Tibial nerve (tissue), 4 donors: ENCODE data around the gene NEB. TPM values are rescaled to one million over a fixed set of nuclear protein-coding genes. Genes with fewer than 3 reads are reported as not detected.
"Not testable (repeated sequence)": the region's sequence is repeated elsewhere in the genome, so short reads cannot be mapped to it uniquely, and the experiment has no call there.

Source experiments
- DNase-seq, 2 donors: peaks; one replicate each; pipeline ENCODE4 v3.0.0-alpha.2; 2019; ENCODE audit warnings: low spot score in 2 of 2
- H3K27ac ChIP-seq, 4 donors: fragments of 200-600 bp; sonication (generic) in 3 of 4; one replicate each; pipeline ENCODE4 v1.5.1; 2017 to 2019; ENCODE audit warnings: mild to moderate bottlenecking in 1 of 4
- H3K27me3 ChIP-seq, 2 donors: fragments of 200-600 bp; sonication (generic) in 1 of 2; one replicate each; pipeline versions ENCODE4 v1.5.1 to v1.6.0; 2017 to 2019
- H3K36me3 ChIP-seq, 3 donors: fragments of 200-600 bp; sonication (generic); one replicate each; pipeline ENCODE4 v1.5.1; 2018 to 2019
- H3K4me1 ChIP-seq, 4 donors: fragments of 200-600 bp; sonication (generic) in 3 of 4; one replicate each; pipeline ENCODE4 v1.5.1; 2017 to 2019
- H3K4me3 ChIP-seq, 4 donors: fragments of 200-600 bp; sonication (generic) in 3 of 4; one replicate each; pipeline ENCODE4 v1.5.1; 2017 to 2019; ENCODE audit warnings: mild to moderate bottlenecking in 1 of 4, moderate library complexity in 1 of 4
- H3K9me3 ChIP-seq, 4 donors: fragments of 200-600 bp; sonication (generic) in 3 of 4; one replicate each; pipeline ENCODE4 v1.5.1; 2017 to 2019
- EP300 ChIP-seq, 2 donors: sonication (generic); formaldehyde crosslinking; IDR thresholded peaks; one replicate each; pipeline ENCODE4 v1.6.1; 2017; ENCODE audit warnings: antibody characterized with exemption in 2 of 2, mild to moderate bottlenecking in 1 of 2
- POLR2A ChIP-seq, 2 donors: fragments of 450-650 bp; IDR thresholded peaks; one replicate each; pipeline ENCODE4 v1.6.1; 2017; ENCODE audit warnings: antibody characterized with exemption in 2 of 2, mild to moderate bottlenecking in 2 of 2, moderate library complexity in 2 of 2
- WGBS, 2 donors: methylation state at CpG; one replicate each; pipeline ENCODE4 v1.1.5; 2018; 5-methylcytosine and 5-hydroxymethylcytosine counted together
- total RNA-seq, 4 donors: library from RNA; depleted of rRNA; stranded (reverse); fragments of >200 nt; gene quantifications; one replicate each; pipeline ENCODE4 v1.1.0, GENCODE V29; 2016
- TF ChIP-seq, protein P1 (sequence below), 5 experiments: fragments of 200-600 bp in 3 of 5; fragments of 450-650 bp in 2 of 5; sonication (generic) in 3 of 5; IDR thresholded peaks; one replicate each; pipeline ENCODE4 v1.5.1; 2016 to 2019; ENCODE audit warnings: antibody characterized with exemption in 5 of 5, mild to moderate bottlenecking in 3 of 5, moderate library complexity in 2 of 5

NEB gene
- total RNA-seq, 4 donors from 2014 or later, result 1.2 to 2.2 (median 1.5) TPM

DNA sequence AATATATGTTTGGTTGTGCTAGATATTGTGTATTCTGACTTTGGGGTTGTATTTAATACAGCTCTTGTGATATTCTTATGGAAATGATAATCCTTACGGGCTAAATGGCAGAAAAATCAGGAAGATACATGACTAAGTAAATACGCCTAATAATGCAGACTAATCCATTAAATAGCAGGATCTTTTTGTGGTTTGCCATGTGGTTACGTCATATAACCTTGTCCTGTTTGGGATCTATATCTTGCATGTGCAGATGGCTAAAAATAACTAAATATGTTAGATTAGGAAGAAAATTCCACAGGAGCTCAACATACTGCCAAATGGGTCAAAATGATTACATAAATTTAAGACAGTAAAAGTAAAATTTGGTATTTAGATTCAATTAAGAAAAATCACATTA, 83.0 kb downstream of the NEB start:
- 92 to 98% methylated on average over 3 of the region's 3 CpGs for WGBS, 2 donors
- H3K27ac ChIP-seq, result no peak overlapping the region
- no peaks in the 10 kb centered on the region for H3K4me1 ChIP-seq
- no peaks in the 10 kb centered on the region for H3K27me3 ChIP-seq
- no peak overlapping the region for H3K4me3 ChIP-seq
- H3K36me3 ChIP-seq, result no peaks in the 10 kb centered on the region
- TF ChIP-seq EP300 (IDR thresholded peaks at IDR 0.05), result no peak
- no peak for TF ChIP-seq POLR2A (IDR thresholded peaks at IDR 0.05)
- TF ChIP-seq, protein P1, sequence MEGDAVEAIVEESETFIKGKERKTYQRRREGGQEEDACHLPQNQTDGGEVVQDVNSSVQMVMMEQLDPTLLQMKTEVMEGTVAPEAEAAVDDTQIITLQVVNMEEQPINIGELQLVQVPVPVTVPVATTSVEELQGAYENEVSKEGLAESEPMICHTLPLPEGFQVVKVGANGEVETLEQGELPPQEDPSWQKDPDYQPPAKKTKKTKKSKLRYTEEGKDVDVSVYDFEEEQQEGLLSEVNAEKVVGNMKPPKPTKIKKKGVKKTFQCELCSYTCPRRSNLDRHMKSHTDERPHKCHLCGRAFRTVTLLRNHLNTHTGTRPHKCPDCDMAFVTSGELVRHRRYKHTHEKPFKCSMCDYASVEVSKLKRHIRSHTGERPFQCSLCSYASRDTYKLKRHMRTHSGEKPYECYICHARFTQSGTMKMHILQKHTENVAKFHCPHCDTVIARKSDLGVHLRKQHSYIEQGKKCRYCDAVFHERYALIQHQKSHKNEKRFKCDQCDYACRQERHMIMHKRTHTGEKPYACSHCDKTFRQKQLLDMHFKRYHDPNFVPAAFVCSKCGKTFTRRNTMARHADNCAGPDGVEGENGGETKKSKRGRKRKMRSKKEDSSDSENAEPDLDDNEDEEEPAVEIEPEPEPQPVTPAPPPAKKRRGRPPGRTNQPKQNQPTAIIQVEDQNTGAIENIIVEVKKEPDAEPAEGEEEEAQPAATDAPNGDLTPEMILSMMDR (IDR thresholded peaks at IDR 0.05), result no peak
- no peak for DNase-seq
- H3K9me3 ChIP-seq, result peaks cover 0 to 10% (median 0%) of the 10 kb centered on the region in 4 donors

DNA sequence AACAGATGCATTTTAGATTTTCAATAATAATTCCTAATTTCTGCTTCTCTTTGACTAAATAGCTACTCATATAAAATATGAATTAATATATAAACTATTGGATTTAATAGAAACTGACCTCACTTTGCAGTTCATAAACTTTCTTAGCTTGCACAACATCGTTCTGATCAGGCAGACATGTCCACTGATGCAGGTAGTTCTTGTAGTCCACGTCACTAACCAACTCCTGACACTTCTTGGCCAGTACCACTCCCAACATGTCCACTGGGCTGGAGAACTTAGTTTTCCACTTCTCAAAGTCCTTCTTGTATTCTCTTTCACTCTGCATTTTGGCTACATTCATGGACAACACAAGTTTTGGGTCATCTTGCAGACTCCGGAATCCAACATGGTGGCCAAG, 83.8 kb downstream of the NEB start:
- no peaks in the 10 kb centered on the region for H3K27me3 ChIP-seq
- H3K4me3 ChIP-seq, result no peak overlapping the region
- WGBS, 2 donors, result 93 to 96% methylated on average over 3 of the region's 3 CpGs
- no peak overlapping the region for H3K27ac ChIP-seq
- H3K4me1 ChIP-seq, result no peaks in the 10 kb centered on the region
- DNase-seq, result no peak
- peaks cover 0 to 10% (median 0%) of the 10 kb centered on the region in 4 donors for H3K9me3 ChIP-seq
- TF ChIP-seq POLR2A (IDR thresholded peaks at IDR 0.05) (no peak), EP300 (IDR thresholded peaks at IDR 0.05) (no peak)
- TF ChIP-seq, protein P1 (IDR thresholded peaks at IDR 0.05), result no peak
- no peaks in the 10 kb centered on the region for H3K36me3 ChIP-seq

DNA sequence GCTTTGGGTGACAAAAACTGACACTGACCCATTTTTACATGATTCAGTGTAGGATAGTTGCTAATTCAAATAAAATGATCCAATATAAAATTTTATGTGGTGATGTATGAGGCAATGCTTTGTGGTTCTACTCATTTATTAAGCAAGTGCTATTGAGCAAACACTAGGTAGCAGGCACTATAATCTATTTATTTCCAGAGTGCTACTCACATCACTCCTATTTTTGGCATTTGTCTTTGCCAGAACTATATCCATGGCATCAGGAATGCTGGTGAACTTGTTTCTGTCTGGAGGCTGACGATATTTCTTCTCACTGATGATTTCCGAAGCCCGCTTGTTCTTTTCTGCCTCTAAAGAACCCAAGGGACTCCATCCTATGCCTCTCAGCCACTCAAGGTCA, 84.3 kb downstream of the NEB start:
- Histone ChIP-seq H3K27me3 (no peaks in the 10 kb centered on the region), H3K9me3 (peaks cover 0 to 10% (median 0%) of the 10 kb centered on the region in 4 donors), H3K4me3 (no peak overlapping the region), H3K27ac (no peak overlapping the region), H3K36me3 (no peaks in the 10 kb centered on the region), H3K4me1 (no peaks in the 10 kb centered on the region)
- WGBS, 2 donors, result 90 to 98% methylated on average over 3 of the region's 3 CpGs
- no peak for DNase-seq
- TF ChIP-seq POLR2A (IDR thresholded peaks at IDR 0.05), result no peak
- no peak for TF ChIP-seq EP300 (IDR thresholded peaks at IDR 0.05)
- TF ChIP-seq, protein P1 (IDR thresholded peaks at IDR 0.05), result no peak

DNA sequence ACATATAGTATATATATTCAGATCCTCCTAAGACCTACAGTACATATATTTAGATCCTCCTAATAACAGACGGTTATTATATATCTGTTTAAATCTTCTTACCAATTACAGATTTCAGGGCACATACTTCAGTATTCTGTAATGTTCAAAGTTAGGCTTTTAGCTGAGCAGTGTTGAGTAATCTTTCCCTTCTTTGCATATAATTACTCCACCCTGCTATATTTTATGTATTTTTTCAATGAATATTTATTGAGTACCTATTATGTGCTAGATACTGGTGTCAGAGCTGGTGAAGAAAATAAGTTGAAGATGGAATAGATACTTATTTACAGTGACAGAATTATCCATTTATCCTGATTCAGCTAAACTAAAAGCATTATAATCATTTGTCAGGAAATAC, 84.9 kb downstream of the NEB start:
- whole genome bisulfite sequencing, 2 donors, result 86 to 89% methylated on average over 1 of the region's 1 CpG
- Histone ChIP-seq H3K9me3 (peaks cover 0 to 10% (median 0%) of the 10 kb centered on the region in 4 donors), H3K27me3 (no peaks in the 10 kb centered on the region), H3K4me1 (no peaks in the 10 kb centered on the region), H3K27ac (no peak overlapping the region), H3K36me3 (no peaks in the 10 kb centered on the region), H3K4me3 (no peak overlapping the region)
- DNase-seq, result no peak
- TF ChIP-seq, protein P1 (IDR thresholded peaks at IDR 0.05), result no peak
- TF ChIP-seq POLR2A (IDR thresholded peaks at IDR 0.05), result no peak
- no peak for TF ChIP-seq EP300 (IDR thresholded peaks at IDR 0.05)

DNA sequence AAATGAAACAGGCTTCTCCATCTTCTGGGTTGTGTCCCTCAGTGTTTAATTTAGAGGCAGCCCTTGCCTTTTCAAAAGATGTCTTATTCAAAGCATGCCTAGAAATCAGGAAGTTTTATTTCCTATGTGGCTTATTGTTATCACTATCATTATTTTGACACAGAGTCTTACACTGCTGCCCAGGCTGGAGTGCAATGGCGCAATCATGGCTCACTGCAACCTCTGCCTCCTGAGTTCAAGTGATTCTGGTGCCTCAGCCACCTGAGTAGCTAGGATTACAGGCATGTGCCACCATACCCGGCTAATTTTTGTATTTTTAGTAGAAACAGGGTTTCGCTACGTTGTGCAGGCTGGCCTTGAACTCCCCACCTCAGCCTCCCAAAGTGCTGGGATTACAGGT, 87.8 kb downstream of the NEB start:
- not testable (repeated sequence) for H3K36me3 ChIP-seq, H3K27ac ChIP-seq, H3K4me1 ChIP-seq, H3K4me3 ChIP-seq, H3K27me3 ChIP-seq, H3K9me3 ChIP-seq, DNase-seq
- WGBS, 2 donors, result 91 to 95% methylated on average over 4 of the region's 4 CpGs

DNA sequence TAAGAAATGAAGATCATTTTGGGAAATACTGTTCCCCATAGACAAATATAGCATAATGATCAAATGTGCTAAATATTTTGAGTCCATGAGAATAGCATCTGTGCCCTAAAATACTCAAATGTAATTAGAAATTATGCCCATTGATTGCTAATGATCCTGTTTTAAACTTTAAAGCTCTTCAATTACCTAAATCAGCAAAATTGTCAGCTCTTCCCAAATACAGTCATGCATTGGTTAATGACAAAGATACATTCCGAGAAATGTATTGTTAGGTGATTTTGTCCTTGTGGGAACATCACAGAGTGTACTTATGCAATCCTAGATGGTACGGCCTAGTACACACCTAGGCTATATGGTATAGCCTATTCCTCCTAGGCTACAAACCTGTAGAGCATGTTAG, 89.7 kb downstream of the NEB start:
- TF ChIP-seq POLR2A (IDR thresholded peaks at IDR 0.05) (no peak), EP300 (IDR thresholded peaks at IDR 0.05) (no peak)
- TF ChIP-seq, protein P1 (IDR thresholded peaks at IDR 0.05), result no peak
- Histone ChIP-seq H3K36me3 (no peaks in the 10 kb centered on the region), H3K4me3 (no peak overlapping the region), H3K4me1 (no peaks in the 10 kb centered on the region), H3K9me3 (peaks cover 0 to 10% (median 0%) of the 10 kb centered on the region in 4 donors), H3K27ac (no peak overlapping the region), H3K27me3 (no peaks in the 10 kb centered on the region)
- WGBS, 2 donors, result 93 to 96% methylated on average over 2 of the region's 2 CpGs
- DNase-seq, result no peak

DNA sequence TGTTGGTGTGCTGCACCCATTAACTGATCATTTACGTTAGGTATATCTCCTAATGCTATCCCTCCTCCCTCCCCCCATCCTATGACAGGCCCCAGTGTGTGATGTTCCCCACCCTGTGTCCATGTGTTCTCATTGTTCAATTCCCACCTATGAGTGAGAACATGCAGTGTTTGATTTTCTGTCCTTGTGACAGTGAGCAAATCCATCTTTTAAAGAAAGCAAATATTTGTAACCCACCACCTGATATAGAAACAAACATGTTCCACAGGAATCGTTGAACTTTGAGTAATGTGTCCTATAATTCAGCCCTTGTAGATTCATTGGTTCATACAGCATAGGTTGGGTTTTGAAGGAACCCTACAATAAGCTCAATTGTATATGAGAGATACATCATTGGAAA, 92.4 kb downstream of the NEB start:
- H3K9me3 ChIP-seq, H3K4me3 ChIP-seq, H3K36me3 ChIP-seq, DNase-seq, H3K27me3 ChIP-seq, H3K27ac ChIP-seq: not testable (repeated sequence)
- WGBS, 2 donors, result 92 to 93% methylated on average over 2 of the region's 2 CpGs
- peaks cover 0 to 19% (median 6%) of the 10 kb centered on the region in 4 donors for H3K4me1 ChIP-seq
